HG02884 (cell line): ENCODE data around the gene SLAMF1.
A peak's percentile ranks its signal among the peaks of the same experiment; 100 is the strongest.
"Not testable (repeated sequence)": the region's sequence is repeated elsewhere in the genome, so short reads cannot be mapped to it uniquely, and the experiment has no call there.

Experiments used
- ATAC-seq: cut with Tn5 transposase; IDR thresholded peaks from one replicate; pipeline ENCODE4 v1.9.1; 2021; ENCODE audit warnings: mild to moderate bottlenecking, moderate library complexity; ENCODE audit not compliant: unreplicated experiment

Gene SLAMF1

GRCh38 chr1:160646711-160647328, at the start of gene SLAMF1:
Gene SLAMF1 (minus strand): TSS chr1:160647044. CDS start chr1:160646945, 99 bp downstream.
- ATAC-seq = peak; percentile 43

GRCh38 chr1:160692390-160692789, 45.5 kb upstream of the SLAMF1 start:
- ATAC-seq = not testable (repeated sequence)

GRCh38 chr1:160685266-160685665, 38.4 kb upstream of the SLAMF1 start:
- no peak for ATAC-seq

GRCh38 chr1:160682983-160683865, 36.4 kb upstream of the SLAMF1 start:
- no peak for ATAC-seq

GRCh38 chr1:160681891-160682140, 35.0 kb upstream of the SLAMF1 start:
- no peak for ATAC-seq

GRCh38 chr1:160681066-160681890, 34.4 kb upstream of the SLAMF1 start:
- no peak for ATAC-seq

- ATAC-seq = no peak
These were observed 33.6 kb upstream of the SLAMF1 start for GRCh38 chr1:160680399-160680798.

GRCh38 chr1:160679893-160680292, 33.0 kb upstream of the SLAMF1 start:
- ATAC-seq = no peak

- no peak for ATAC-seq
These were observed 30.2 kb upstream of the SLAMF1 start for GRCh38 chr1:160676869-160677597.

- ATAC-seq = peak; percentile 50
These were observed 29.0 kb upstream of the SLAMF1 start for GRCh38 chr1:160675641-160676410.

- ATAC-seq = no peak
These were observed 27.6 kb upstream of the SLAMF1 start for GRCh38 chr1:160674415-160674814.

GRCh38 chr1:160672789-160673695, 26.2 kb upstream of the SLAMF1 start:
- ATAC-seq = no peak

- ATAC-seq = no peak
These were observed 25.0 kb upstream of the SLAMF1 start for GRCh38 chr1:160671603-160672517.

GRCh38 chr1:160670701-160671100, 23.9 kb upstream of the SLAMF1 start:
- ATAC-seq = no peak

GRCh38 chr1:160669802-160670201, 23.0 kb upstream of the SLAMF1 start:
- ATAC-seq = no peak

GRCh38 chr1:160669276-160669675, 22.4 kb upstream of the SLAMF1 start:
- ATAC-seq = no peak

GRCh38 chr1:160667896-160668295, 21.1 kb upstream of the SLAMF1 start:
- ATAC-seq = no peak

- no peak for ATAC-seq
These were observed 19.2 kb upstream of the SLAMF1 start for GRCh38 chr1:160666079-160666442.
